Left lung (tissue), 10 donors: Measurements from ENCODE around the gene TRIML1. TPM values are rescaled to one million over a fixed set of nuclear protein-coding genes. Genes with fewer than 3 reads are reported as not detected.

Experiments used
- ATAC-seq: fragments of 200-7000 bp; cut with Tn5 transposase; one replicate; pipeline ENCODE4 v1.9.1; 2020; ENCODE audit warnings: moderate library complexity
- DNase-seq, 4 donors: peaks; one replicate each; pipeline ENCODE4 v3.0.0-alpha.2; 2013 to 2020
- H3K27ac ChIP-seq, 2 donors: fragments of 200-600 bp; sonication (generic) in 1 of 2; one replicate each; pipeline versions ENCODE4 v1.5.0 to v1.8.0; 2020 to 2021
- H3K27me3 ChIP-seq, 2 donors: fragments of 200-600 bp; sonication (generic) in 1 of 2; one replicate each; pipeline versions ENCODE4 v1.5.0 to v1.8.0; 2020 to 2021
- H3K36me3 ChIP-seq, 2 donors: fragments of 200-600 bp; sonication (generic) in 1 of 2; one replicate each; pipeline versions ENCODE4 v1.5.0 to v1.8.0; 2020 to 2021
- H3K4me1 ChIP-seq, 2 donors: fragments of 200-600 bp; one replicate each; pipeline ENCODE4 v1.8.0; 2021
- H3K4me3 ChIP-seq, 2 donors: fragments of 200-600 bp; sonication (generic) in 1 of 2; one replicate each; pipeline versions ENCODE4 v1.5.0 to v1.8.0; 2020 to 2021; ENCODE audit warnings: mild to moderate bottlenecking in 1 of 2
- H3K9me3 ChIP-seq, 2 donors: fragments of 200-600 bp; sonication (generic) in 1 of 2; one replicate each; pipeline versions ENCODE4 v1.5.0 to v1.8.0; 2020 to 2021
- intact Hi-C, 2 donors: fragments of 100-400 bp; cut with DNase I; formaldehyde crosslinking; loops; one replicate each; pipeline versions ENCODE4 v1.11.2 to v1.14.2; 2022
- polyA plus RNA-seq, 6 donors: library from polyadenylated mRNA; unstranded; fragments of 120-200 nt; gene quantifications; one replicate each; pipeline ENCODE4 v1.2.1, GENCODE V29; 2013; ENCODE audit not compliant: insufficient read length in 6 of 6
- total RNA-seq, 2 donors: library from RNA; stranded (reverse); fragmentation: NEBNext Ultra II Directional; extraction: Animal tissue kit (Norgen Biotek cat#: 25700); gene quantifications; one replicate each; pipeline ENCODE4 v1.2.1, GENCODE V29; 2021
- TF ChIP-seq, protein P1 (sequence below), 2 donors: fragments of 200-600 bp; sonication (generic) in 1 of 2; IDR thresholded peaks; one replicate each; pipeline versions ENCODE4 v1.5.0 to v1.8.0; 2021; ENCODE audit warnings: antibody characterized with exemption in 2 of 2
- donor health status: DM: no; HTN: yes; CAD: no.
- donor health status: DM: no; HTN: no; CAD: no.

TRIML1 gene
- total and polyA plus RNA-seq, 8 donors: not detected

DNA sequence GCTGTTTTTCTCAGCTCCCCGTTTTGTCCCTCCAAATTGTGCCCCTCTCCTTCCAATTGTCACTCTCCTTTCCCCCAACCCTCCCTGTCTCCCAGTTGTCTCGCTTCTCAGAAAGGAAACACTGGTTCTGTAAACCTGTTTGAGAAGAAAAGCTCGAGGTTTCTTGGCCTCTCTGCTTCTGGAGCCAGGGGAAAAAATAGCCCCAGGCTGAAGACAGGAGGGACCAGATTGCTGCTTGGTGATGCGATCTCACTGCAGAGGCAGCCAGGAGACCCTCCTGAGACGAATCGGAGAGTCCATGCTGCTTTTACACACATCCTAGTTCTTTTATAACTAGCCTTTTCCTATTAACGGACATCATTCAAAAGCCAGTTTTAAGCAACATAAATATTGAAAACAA is 21.2 kb downstream of the TRIML1 start:
- no peak for ATAC-seq
- no peaks in the 10 kb centered on the region for H3K4me1 ChIP-seq
- no peaks in the 10 kb centered on the region for H3K36me3 ChIP-seq
- H3K27ac ChIP-seq: no peak overlapping the region
- no peak overlapping the region for H3K4me3 ChIP-seq
- DNase-seq: no peak
- intact Hi-C loops: no loop called here
- peaks cover 0 to 23% of the 10 kb centered on the region in 2 donors for H3K9me3 ChIP-seq
- H3K27me3 ChIP-seq: no peaks in the 10 kb centered on the region
- TF ChIP-seq, protein P1, sequence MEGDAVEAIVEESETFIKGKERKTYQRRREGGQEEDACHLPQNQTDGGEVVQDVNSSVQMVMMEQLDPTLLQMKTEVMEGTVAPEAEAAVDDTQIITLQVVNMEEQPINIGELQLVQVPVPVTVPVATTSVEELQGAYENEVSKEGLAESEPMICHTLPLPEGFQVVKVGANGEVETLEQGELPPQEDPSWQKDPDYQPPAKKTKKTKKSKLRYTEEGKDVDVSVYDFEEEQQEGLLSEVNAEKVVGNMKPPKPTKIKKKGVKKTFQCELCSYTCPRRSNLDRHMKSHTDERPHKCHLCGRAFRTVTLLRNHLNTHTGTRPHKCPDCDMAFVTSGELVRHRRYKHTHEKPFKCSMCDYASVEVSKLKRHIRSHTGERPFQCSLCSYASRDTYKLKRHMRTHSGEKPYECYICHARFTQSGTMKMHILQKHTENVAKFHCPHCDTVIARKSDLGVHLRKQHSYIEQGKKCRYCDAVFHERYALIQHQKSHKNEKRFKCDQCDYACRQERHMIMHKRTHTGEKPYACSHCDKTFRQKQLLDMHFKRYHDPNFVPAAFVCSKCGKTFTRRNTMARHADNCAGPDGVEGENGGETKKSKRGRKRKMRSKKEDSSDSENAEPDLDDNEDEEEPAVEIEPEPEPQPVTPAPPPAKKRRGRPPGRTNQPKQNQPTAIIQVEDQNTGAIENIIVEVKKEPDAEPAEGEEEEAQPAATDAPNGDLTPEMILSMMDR (IDR thresholded peaks at IDR 0.05): no peak

DNA sequence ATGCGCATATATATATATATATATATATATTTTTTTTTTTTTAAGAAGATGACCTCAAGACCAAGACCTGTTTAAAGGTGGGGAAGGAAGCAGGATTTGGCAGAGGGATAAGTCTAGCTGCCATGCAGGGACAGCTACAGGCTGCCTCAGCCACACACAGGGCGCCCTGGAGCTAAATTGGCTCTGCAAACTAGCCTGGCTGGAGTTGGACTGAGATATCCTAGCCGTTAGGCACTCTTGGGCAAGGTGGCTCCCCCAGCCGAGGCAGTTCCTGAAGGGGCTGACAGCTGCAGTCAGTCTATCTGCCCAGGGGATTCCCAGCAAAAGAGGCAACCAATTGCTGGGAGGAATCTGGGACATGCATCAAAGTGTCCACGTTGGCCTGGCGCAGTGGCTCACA is 21.9 kb downstream of the TRIML1 start:
- H3K9me3 ChIP-seq: peaks cover 0 to 27% of the 10 kb centered on the region in 2 donors
- H3K4me3 ChIP-seq: no peak overlapping the region
- no peak overlapping the region for H3K27ac ChIP-seq
- DNase-seq (no peak), ATAC-seq (no peak)
- TF ChIP-seq, protein P1 (IDR thresholded peaks at IDR 0.05): no peak
- H3K36me3 ChIP-seq: no peaks in the 10 kb centered on the region
- no peaks in the 10 kb centered on the region for H3K27me3 ChIP-seq
- intact Hi-C loops: no loop called here
- no peaks in the 10 kb centered on the region for H3K4me1 ChIP-seq

DNA sequence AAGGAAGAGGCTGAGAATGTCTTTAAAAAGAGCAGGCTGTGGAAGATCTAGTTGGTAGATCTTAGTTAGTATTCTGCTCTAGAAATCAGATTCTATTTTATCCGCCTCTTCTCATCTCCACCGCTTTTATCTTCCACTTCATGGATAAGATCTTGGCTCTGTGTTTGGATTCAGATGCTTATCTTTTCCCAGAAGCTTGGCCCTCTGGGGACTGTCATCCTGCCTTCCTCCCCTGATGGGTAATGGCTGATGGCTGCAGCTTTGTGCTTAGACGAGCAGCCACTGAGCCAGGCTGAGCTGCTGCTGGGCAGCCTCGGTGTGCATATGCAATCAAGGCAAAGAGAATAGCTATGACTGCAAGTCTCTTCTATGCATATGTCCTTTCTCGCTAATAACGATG is 23.5 kb downstream of the TRIML1 start:
- DNase-seq (no peak), ATAC-seq (no peak)
- peaks cover 0 to 19% of the 10 kb centered on the region in 2 donors for H3K9me3 ChIP-seq
- H3K27ac ChIP-seq: no peak overlapping the region
- TF ChIP-seq, protein P1 (IDR thresholded peaks at IDR 0.05): no peak
- H3K4me3 ChIP-seq: no peak overlapping the region
- H3K4me1 ChIP-seq: no peaks in the 10 kb centered on the region
- no peaks in the 10 kb centered on the region for H3K27me3 ChIP-seq
- no peaks in the 10 kb centered on the region for H3K36me3 ChIP-seq
- intact Hi-C loops: no loop called here

DNA sequence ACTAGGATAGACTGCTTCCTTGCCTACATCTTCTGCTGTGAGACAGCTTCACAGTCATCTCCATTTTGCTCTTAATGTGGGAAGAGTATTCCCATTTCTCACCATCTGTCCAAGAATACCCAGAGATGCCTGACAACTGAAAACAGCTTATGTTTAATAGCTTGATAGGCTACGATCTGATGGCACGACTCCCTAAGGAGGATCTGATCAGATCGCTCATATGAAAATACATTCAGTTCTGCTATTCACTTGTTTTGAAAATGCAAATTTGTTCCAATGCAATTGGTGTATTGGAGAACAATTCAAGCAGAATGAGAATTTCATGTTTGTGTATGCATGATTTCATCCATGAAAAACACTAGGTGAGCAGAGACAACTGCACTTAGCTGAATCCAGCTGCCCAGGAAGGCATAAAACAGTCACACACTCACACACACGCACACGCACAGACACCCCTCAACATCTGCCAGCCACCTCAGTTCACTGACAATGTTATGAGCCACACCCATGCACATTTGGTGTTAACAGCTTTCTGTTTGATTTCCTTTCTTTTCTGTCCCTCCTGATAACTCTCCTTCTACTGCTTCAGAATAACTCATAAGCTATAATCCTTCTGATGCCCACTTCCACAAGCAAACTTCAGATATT is 29.6 kb downstream of the TRIML1 start:
- H3K27ac ChIP-seq: no peak overlapping the region
- H3K9me3 ChIP-seq: peaks cover 0 to 12% of the 10 kb centered on the region in 2 donors
- H3K4me3 ChIP-seq: no peak overlapping the region
- no peaks in the 10 kb centered on the region for H3K4me1 ChIP-seq
- ATAC-seq: no peak
- DNase-seq: no peak
- TF ChIP-seq, protein P1 (IDR thresholded peaks at IDR 0.05): no peak
- no peaks in the 10 kb centered on the region for H3K27me3 ChIP-seq
- no peaks in the 10 kb centered on the region for H3K36me3 ChIP-seq
- intact Hi-C loops: no loop called here

DNA sequence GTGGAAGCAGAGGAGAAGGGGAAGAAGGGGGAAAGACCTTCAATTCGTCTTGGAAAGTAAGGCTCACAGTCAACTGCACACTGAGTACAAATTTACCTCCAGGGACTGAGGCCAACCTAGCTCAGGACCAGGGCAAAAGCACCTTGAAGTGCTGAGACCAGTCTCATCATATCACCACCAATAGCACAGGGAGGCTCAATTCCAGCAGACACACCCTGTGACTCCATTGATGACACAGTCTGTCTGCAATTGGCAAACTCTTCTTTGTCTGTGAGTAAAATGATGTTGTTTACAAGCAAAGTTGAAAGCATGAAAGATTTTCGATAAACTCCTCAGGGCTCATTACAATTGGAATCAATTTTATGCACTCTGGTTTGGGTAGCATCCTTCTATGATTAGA is 32.3 kb downstream of the TRIML1 start:
- no peaks in the 10 kb centered on the region for H3K36me3 ChIP-seq
- intact Hi-C loops: no loop called here
- ATAC-seq (no peak), DNase-seq (no peak)
- H3K27me3 ChIP-seq: no peaks in the 10 kb centered on the region
- no peaks in the 10 kb centered on the region for H3K4me1 ChIP-seq
- H3K9me3 ChIP-seq: peaks cover 0 to 4% of the 10 kb centered on the region in 2 donors
- no peak overlapping the region for H3K4me3 ChIP-seq
- TF ChIP-seq, protein P1 (IDR thresholded peaks at IDR 0.05): no peak
- no peak overlapping the region for H3K27ac ChIP-seq
